Uterine smooth muscle cell (primary cell): ENCODE results near the gene TLL1. TPM values are rescaled to one million over a fixed set of nuclear protein-coding genes. Genes with fewer than 3 reads are reported as not detected.

Experiments
- total RNA-seq: library from RNA; depleted of rRNA; stranded (reverse); fragments of >200 nt; gene quantifications from 2 replicates; pipeline ENCODE4 v1.2.3, GENCODE V29; 2014

TLL1 gene
- total RNA-seq = under 0.01 and 0.12 TPM in 2 replicates

GRCh38 chr4:165872461-165873297, at the start of gene TLL1:
TSS of gene TLL1 (plus strand) at chr4:165873237. CDS start at chr4:165873905, 668 bp downstream.

